ENCODE data around the gene NMRK1. TPM values are rescaled to one million over a fixed set of nuclear protein-coding genes. Genes with fewer than 3 reads are reported as not detected.

Gene NMRK1
- total RNA-seq, 2 experiments from 2014 or later: 15.9 to 16.9 TPM

DNA sequence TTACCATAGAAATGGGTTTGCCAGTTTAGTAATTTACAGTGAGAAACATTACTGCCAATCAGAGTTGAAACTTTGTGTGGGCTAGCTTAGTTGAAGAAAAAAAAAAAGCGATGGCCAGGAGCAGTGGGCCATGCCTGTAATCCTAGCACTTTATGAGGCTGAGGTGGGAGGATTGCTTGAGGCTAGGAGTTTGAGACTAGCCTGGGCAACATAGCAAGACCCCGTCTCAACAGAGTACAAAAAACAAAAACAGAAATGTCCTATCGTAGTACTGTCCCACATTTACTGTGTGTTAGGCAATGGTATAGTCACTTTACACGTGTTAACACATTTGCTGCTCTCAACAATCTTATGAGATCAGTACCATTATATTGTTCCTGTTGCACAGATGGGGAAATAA, 2.6 kb upstream of the NMRK1 start:
- ATAC-seq (no peak), DNase-seq (no peak)
- peak overlapping the region; percentile 93 for H3K4me3 Mint-ChIP-seq
- H3K27ac Mint-ChIP-seq: peak overlapping the region; percentile 63
- peaks cover 63% of the 10 kb centered on the region for H3K4me1 Mint-ChIP-seq (ENCODE audit: low read depth)
- intact Hi-C loops (cut with micrococcal nuclease): no loop called here
- H3K36me3 Mint-ChIP-seq (ENCODE audit: low read depth): no peaks in the 10 kb centered on the region
- TF ChIP-seq, protein P1, sequence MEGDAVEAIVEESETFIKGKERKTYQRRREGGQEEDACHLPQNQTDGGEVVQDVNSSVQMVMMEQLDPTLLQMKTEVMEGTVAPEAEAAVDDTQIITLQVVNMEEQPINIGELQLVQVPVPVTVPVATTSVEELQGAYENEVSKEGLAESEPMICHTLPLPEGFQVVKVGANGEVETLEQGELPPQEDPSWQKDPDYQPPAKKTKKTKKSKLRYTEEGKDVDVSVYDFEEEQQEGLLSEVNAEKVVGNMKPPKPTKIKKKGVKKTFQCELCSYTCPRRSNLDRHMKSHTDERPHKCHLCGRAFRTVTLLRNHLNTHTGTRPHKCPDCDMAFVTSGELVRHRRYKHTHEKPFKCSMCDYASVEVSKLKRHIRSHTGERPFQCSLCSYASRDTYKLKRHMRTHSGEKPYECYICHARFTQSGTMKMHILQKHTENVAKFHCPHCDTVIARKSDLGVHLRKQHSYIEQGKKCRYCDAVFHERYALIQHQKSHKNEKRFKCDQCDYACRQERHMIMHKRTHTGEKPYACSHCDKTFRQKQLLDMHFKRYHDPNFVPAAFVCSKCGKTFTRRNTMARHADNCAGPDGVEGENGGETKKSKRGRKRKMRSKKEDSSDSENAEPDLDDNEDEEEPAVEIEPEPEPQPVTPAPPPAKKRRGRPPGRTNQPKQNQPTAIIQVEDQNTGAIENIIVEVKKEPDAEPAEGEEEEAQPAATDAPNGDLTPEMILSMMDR (IDR thresholded peaks at IDR 0.05): no peak
- POLR2A ChIA-PET: interaction anchor here (1.3 kb wide), 1 partner anchor 31 kb away, joined by 5 read pairs; no protein-coding TSS in a partner anchor
- H3K9me3 Mint-ChIP-seq: no peaks in the 10 kb centered on the region
- no peaks in the 10 kb centered on the region for H3K27me3 Mint-ChIP-seq
- CTCF ChIA-PET: interaction anchor here (0.9 to 1.8 kb wide), 3 partner anchors 13 to 60 kb away, joined by 5 to 6 read pairs (median 5); no protein-coding TSS in a partner anchor

DNA sequence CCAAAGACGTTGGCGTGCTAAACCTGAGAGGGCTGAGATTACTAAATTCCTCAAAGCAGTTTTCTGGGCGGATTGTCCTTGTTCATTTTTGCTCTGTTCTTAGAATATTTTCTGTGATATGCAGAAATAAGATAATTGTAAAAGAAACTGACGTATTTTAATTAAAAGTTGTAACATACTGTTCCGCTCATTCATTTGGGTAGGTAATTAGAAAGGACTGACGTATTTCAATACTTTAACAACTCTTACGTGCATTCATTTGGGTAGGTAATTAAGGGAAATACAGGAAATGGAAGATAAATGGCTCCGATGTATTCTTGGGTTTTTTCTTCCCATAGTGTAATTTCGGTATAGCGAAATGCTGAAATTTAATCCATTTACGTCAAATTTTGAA, 1.4 kb upstream of the NMRK1 start:
- H3K36me3 Mint-ChIP-seq (ENCODE audit: low read depth): no peaks in the 10 kb centered on the region
- no peaks in the 10 kb centered on the region for H3K9me3 Mint-ChIP-seq

DNA sequence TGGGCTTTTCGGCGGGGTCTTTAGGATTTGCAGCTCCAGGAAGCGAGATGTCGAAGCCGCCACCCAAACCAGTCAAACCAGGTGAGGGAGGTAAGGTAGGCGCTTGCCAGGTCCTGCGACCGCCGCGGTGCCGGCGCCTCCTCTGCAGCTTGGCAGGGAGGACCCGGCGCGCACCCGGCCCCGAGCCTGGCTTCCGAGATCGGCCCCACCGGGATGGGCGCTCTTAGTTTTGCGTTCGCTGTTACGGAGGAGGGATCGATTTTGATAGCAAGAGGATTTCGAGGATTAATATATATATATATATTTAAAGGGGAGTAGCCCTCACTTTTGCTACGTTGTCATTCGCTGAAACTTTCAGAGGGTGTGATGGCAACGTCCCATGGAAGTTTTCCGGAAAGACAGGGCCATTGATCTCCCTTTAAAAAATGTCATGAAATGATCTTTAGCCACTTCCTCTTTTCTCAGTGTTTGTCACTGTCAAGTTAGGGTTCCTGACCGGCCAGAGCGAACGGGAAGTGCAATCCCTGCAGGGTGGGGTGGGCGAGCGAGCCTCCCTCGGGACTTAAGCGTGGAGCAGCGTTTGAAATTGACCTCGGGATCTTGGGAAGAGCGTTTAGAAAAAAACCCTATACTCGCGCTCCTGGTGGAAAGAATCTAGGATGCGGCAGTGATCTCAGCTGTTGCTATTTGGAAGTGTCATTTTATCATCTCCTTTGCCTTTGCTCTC, 854 bp upstream of the NMRK1 start:
- H3K4me1 Mint-ChIP-seq (ENCODE audit: low read depth): peaks cover 60% of the 10 kb centered on the region
- ChIA-PET CTCF (interaction anchor here (0.8 to 1.8 kb wide), 7 partner anchors 11 to 136 kb away, joined by 3 to 9 read pairs (median 3); partner anchors contain the start of genes C9orf40 and CARNMT1), POLR2A (interaction anchor here (1.0 to 2.9 kb wide), 9 partner anchors 9 to 64 kb away, joined by 3 to 23 read pairs (median 3); partner anchors contain the start of gene CARNMT1)
- ATAC-seq: peak; percentile 23
- no peaks in the 10 kb centered on the region for H3K9me3 Mint-ChIP-seq
- peak overlapping the region; percentile 93 for H3K4me3 Mint-ChIP-seq
- no peaks in the 10 kb centered on the region for H3K27me3 Mint-ChIP-seq
- peak; percentile 37 for DNase-seq
- TF ChIP-seq, protein P1 (IDR thresholded peaks at IDR 0.05): no peak
- no peaks in the 10 kb centered on the region for H3K36me3 Mint-ChIP-seq (ENCODE audit: low read depth)
- peak overlapping the region; percentile 94 for H3K27ac Mint-ChIP-seq
- intact Hi-C loops (cut with micrococcal nuclease): loop anchor here (2.0 to 5.0 kb wide), 3 partner anchors 60 to 137 kb away; partner anchors contain the start of genes C9orf40 and CARNMT1

More for the DNA sequence above, 1.4 kb upstream of the NMRK1 start:
- H3K27me3 Mint-ChIP-seq: no peaks in the 10 kb centered on the region
- TF ChIP-seq, protein P1 (IDR thresholded peaks at IDR 0.05): no peak
- no peak for DNase-seq
- H3K4me3 Mint-ChIP-seq: peak overlapping the region; percentile 93
- H3K27ac Mint-ChIP-seq: peak overlapping the region; percentile 94
- intact Hi-C loops (cut with micrococcal nuclease): loop anchor here (2.0 to 5.0 kb wide), 3 partner anchors 61 to 137 kb away; partner anchors contain the start of genes C9orf40 and CARNMT1
- no peak for ATAC-seq
- CTCF ChIA-PET: interaction anchor here (0.7 to 1.8 kb wide), 4 partner anchors 15 to 61 kb away, joined by 3 to 6 read pairs (median 5); no protein-coding TSS in a partner anchor
- peaks cover 60% of the 10 kb centered on the region for H3K4me1 Mint-ChIP-seq (ENCODE audit: low read depth)
- POLR2A ChIA-PET: interaction anchor here (1.1 to 2.9 kb wide), 5 partner anchors 14 to 62 kb away, joined by 3 to 23 read pairs (median 5); partner anchors contain the start of gene CARNMT1

DNA sequence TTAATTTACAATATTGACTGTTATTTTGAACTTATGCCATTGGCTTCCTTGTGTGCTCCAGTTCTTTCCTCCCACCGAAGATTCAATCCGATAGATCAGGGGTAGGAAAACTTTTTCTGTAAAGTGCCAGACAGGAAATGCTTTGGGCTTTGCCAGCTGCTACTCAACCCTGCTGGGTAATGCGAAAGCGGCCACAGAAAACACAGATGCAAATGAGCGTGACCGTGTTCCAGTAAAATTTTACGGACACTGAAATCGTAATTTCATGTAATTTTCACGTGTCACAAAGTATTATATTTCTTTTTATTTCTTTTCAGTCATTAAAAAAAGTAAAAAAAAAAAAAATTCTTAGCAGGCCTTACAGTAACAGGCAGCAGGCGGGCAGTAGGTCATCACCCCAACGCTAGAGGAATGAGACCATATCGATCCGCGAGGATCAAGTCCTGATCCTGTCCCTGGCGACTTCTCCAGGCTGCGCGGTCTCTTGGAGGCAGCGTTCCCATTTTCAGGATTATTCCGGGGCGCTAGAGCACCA, 599 bp downstream of the NMRK1 start:
- peaks cover 4% of the 10 kb centered on the region for H3K36me3 Mint-ChIP-seq (ENCODE audit: low read depth)
- H3K27me3 Mint-ChIP-seq: no peaks in the 10 kb centered on the region
- H3K4me3 Mint-ChIP-seq: peak overlapping the region; percentile 94
- H3K4me1 Mint-ChIP-seq (ENCODE audit: low read depth): peaks cover 64% of the 10 kb centered on the region
- peak overlapping the region; percentile 97 for H3K27ac Mint-ChIP-seq
- intact Hi-C loops (cut with micrococcal nuclease): loop anchor here (5.0 kb wide), 2 partner anchors 65 to 135 kb away; partner anchors contain the start of gene C9orf40
- TF ChIP-seq, protein P1 (IDR thresholded peaks at IDR 0.05): no peak
- ChIA-PET POLR2A (interaction anchor here (1.0 to 2.9 kb wide), 10 partner anchors 10 to 136 kb away, joined by 3 to 23 read pairs (median 4); partner anchors contain the start of gene CARNMT1), CTCF (interaction anchor here (0.7 to 1.8 kb wide), 11 partner anchors 9 to 310 kb away, joined by 3 to 9 read pairs (median 3); partner anchors contain the start of genes C9orf40 and CARNMT1)
- DNase-seq (peak; percentile 67), ATAC-seq (no peak)
- no peaks in the 10 kb centered on the region for H3K9me3 Mint-ChIP-seq

All from activated CD8-positive, alpha-beta T cell treated with anti-CD3 and anti-CD28 coated beads for 36 hours (primary cell).